Measurements from ENCODE around the gene TMEM218. TPM values are rescaled to one million over a fixed set of nuclear protein-coding genes. Genes with fewer than 3 reads are reported as not detected.

The TMEM218 gene
- total and polyA plus RNA-seq, 2 donors (not counting 3 experiments of a cell fraction or from before 2014, with no cell fraction given): 23.8 to 45.1 TPM

DNA sequence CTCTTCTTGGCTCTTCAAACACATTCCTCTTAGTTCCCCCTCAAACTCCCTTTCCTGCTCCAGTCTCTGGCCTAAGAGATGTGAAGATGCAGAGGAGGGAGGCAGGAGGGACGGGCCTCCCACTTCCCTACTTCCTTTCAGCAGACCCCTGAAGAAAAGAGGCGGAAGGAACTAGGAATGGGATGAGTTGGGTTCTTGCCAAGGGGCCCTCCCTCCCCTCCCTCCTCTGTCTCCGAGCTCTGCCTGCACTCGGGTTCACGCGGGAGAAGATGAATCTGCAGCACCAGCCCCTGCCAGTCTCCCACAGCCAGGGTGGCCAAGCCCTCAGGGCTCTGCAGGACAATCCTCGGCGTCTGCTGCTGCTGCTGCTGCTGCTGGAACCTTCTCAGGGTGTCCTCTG lies 28.8 kb upstream of the TMEM218 start:
- Histone ChIP-seq H3K4me2 (ENCODE audit: insufficient read depth, low read length) (no peak overlapping the region), H3K9me3 (replicated peaks; ENCODE audit: control insufficient read depth, insufficient read depth, low read length) (no peaks in the 10 kb centered on the region), H3K27me3 (ENCODE audit: control insufficient read depth in 2 of 2, insufficient read depth in 2 of 2, low read length in 2 of 2) (peaks cover 7 to 8% of the 10 kb centered on the region in 2 experiments), H3K9ac (replicated peaks; ENCODE audit: extremely low read depth, insufficient read depth, low read length) (no peak overlapping the region), H3K9me1 (replicated peaks; ENCODE audit: control insufficient read depth, extremely low read depth, insufficient read depth, low read length) (no peaks in the 10 kb centered on the region), H2AFZ (ENCODE audit: low read depth, low read length) (no peak overlapping the region), H4K20me1 (replicated peaks; ENCODE audit: control insufficient read depth, extremely low read depth, insufficient read depth, low read length) (no peaks in the 10 kb centered on the region), H3K4me3 (replicated peaks in 1 of 3; ENCODE audit: insufficient read depth in 1 of 3, low read depth in 1 of 3, low read length in 3 of 3) (no peak overlapping the region), H3K4me1 (ENCODE audit: control insufficient read depth, extremely low read depth, insufficient read depth, low read length) (no peaks in the 10 kb centered on the region), H3K27ac (ENCODE audit: insufficient read depth, low read depth, low read length) (no peak overlapping the region), H3K79me2 (ENCODE audit: control insufficient read depth, insufficient read depth, low read length) (no peaks in the 10 kb centered on the region), H3K36me3 (ENCODE audit: control insufficient read depth in 2 of 2, extremely low read depth in 1 of 2, insufficient read depth in 2 of 2, low read length in 2 of 2) (no peaks in the 10 kb centered on the region)
- ChIA-PET CTCF (interaction anchor here (0.8 to 5.9 kb wide), 15 partner anchors 12 to 304 kb away, joined by 3 to 141 read pairs (median 5); partner anchors contain the start of gene CCDC15), POLR2A (no interaction called here)
- DNase-seq (ENCODE audit: low read depth, low spot score) (no peak), FAIRE-seq (no peak)
- TF ChIP-seq POLR2AphosphoS5 (IDR thresholded peaks at IDR 0.05; ENCODE audit: insufficient read depth, low read depth, low read length) (no peak), MYC (IDR thresholded peaks at IDR 0.05; ENCODE audit: low read depth, low read length) (no peak), CTCF (IDR thresholded peaks at IDR 0.05; ENCODE audit: extremely low read depth in 1 of 2, insufficient read depth in 1 of 2, low read depth in 1 of 2, low read length in 2 of 2) (no peak), POLR2A (IDR thresholded peaks at IDR 0.05; ENCODE audit: low read depth, low read length) (no peak), EZH2 (IDR thresholded peaks at IDR 0.05; ENCODE audit: borderline replicate concordance, low read depth, low read length, severe bottlenecking) (no peak), JUN (IDR thresholded peaks at IDR 0.05; ENCODE audit: borderline replicate concordance, insufficient read depth, insufficient read length, low read depth) (no peak), FOS (IDR thresholded peaks at IDR 0.05; ENCODE audit: borderline replicate concordance, insufficient read depth, low read length) (no peak), GATA2 (IDR thresholded peaks at IDR 0.05; ENCODE audit: insufficient read depth, insufficient read length, low read depth, low read length) (no peak)
- TF ChIP-seq, protein P1, sequence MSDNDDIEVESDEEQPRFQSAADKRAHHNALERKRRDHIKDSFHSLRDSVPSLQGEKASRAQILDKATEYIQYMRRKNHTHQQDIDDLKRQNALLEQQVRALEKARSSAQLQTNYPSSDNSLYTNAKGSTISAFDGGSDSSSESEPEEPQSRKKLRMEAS (IDR thresholded peaks at IDR 0.05; ENCODE audit: insufficient read depth, insufficient read length): no peak
- no TSS peak for BruUV-seq (replicated peaks)
- intact Hi-C loops (cut with micrococcal nuclease) (loop anchor here (2.0 kb wide), 2 partner anchors 169 to 263 kb away; no protein-coding TSS in a partner anchor), dilution Hi-C loops (cut with MboI; ENCODE audit: extremely low pct_ligation_motif_present, low sequenced_read_pairs) (no loop called here)
